C4-2B (cell line): Measurements from ENCODE around the gene PCDHB13.
"Not testable (repeated sequence)": the region's sequence is repeated elsewhere in the genome, so short reads cannot be mapped to it uniquely, and the experiment has no call there.

Source experiments
- H3K27ac ChIP-seq: fragments of 450-650 bp; 2 replicates; pipeline ENCODE4 v1.5.1; 2017
- ZFX ChIP-seq: fragments of 450-650 bp; IDR thresholded peaks from 2 replicates; pipeline ENCODE4 v1.6.1; 2017
- TF ChIP-seq, protein P1 (sequence below): fragments of 450-650 bp; conservative IDR thresholded peaks from 2 replicates; pipeline ENCODE4 v1.5.1; 2017; ENCODE audit warnings: mild to moderate bottlenecking

The PCDHB13 gene

DNA sequence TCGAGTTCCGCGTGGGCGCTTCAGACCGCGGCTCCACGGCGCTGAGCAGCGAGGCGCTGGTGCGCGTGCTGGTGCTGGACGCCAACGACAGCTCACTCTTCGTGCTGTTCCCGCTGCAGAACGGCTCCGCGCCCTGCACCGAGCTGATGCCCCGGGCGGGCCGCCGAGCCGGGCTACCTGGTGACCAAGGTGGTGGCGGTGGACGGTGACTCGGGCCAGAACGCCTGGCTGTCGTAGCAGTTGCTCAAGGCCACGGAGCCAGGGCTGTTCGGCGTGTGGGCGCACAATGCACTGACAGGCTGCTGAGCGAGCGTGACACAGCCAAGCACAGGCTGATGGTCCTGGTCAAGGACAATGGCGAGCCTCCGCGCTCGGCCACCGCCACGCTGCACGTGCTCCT, 27.8 kb downstream of the PCDHB13 start:
- TF ChIP-seq, protein P1, sequence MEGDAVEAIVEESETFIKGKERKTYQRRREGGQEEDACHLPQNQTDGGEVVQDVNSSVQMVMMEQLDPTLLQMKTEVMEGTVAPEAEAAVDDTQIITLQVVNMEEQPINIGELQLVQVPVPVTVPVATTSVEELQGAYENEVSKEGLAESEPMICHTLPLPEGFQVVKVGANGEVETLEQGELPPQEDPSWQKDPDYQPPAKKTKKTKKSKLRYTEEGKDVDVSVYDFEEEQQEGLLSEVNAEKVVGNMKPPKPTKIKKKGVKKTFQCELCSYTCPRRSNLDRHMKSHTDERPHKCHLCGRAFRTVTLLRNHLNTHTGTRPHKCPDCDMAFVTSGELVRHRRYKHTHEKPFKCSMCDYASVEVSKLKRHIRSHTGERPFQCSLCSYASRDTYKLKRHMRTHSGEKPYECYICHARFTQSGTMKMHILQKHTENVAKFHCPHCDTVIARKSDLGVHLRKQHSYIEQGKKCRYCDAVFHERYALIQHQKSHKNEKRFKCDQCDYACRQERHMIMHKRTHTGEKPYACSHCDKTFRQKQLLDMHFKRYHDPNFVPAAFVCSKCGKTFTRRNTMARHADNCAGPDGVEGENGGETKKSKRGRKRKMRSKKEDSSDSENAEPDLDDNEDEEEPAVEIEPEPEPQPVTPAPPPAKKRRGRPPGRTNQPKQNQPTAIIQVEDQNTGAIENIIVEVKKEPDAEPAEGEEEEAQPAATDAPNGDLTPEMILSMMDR = no peak
- TF ChIP-seq ZFX = no peak
- H3K27ac ChIP-seq = no peak overlapping the region

GRCh38 chr5:141245250-141245717, 31.6 kb downstream of the PCDHB13 start, which contains the start of gene PCDHB15:
PCDHB15 (plus strand) TSS chr5:141245395; CDS start chr5:141245579, 184 bp downstream.
- H3K27ac ChIP-seq = no peak within 1 kb of the TSS
- TF ChIP-seq ZFX = no peak
- TF ChIP-seq, protein P1 = peak; percentile 35

GRCh38 chr5:141246971-141247370, 33.3 kb downstream of the PCDHB13 start:
- H3K27ac ChIP-seq = not testable (repeated sequence)

DNA sequence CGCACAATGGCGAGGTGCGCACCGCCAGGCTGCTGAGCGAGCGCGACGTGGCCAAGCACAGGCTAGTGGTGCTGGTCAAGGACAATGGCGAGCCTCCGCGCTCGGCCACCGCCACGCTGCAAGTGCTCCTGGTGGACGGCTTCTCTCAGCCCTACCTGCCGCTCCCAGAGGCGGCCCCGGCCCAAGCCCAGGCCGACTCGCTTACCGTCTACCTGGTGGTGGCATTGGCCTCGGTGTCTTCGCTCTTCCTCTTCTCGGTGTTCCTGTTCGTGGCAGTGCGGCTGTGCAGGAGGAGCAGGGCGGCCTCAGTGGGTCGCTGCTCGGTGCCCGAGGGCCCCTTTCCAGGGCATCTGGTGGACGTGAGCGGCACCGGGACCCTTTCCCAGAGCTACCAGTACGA, 33.7 kb downstream of the PCDHB13 start:
- not testable (repeated sequence) for H3K27ac ChIP-seq

DNA sequence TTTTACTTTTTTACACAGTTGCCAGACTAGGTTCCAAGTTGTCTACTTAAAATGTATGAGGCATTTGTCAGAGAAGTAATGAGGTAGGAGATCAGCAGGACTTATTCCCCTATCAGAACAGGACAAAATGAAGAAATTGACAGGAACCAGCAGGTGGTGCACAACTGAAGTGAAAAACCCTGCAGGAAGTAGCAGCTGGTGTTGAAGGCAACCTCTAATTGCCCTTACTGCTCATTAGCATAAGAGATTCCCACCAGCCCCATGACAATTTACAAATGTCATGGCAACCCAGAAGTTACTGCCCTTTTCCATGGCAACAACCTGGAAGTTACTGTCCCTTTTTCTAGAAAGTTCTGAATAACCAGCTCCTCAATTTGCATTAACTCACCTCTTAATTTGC, 36.9 kb downstream of the PCDHB13 start:
- no peak overlapping the region for H3K27ac ChIP-seq
- TF ChIP-seq, protein P1 = no peak

DNA sequence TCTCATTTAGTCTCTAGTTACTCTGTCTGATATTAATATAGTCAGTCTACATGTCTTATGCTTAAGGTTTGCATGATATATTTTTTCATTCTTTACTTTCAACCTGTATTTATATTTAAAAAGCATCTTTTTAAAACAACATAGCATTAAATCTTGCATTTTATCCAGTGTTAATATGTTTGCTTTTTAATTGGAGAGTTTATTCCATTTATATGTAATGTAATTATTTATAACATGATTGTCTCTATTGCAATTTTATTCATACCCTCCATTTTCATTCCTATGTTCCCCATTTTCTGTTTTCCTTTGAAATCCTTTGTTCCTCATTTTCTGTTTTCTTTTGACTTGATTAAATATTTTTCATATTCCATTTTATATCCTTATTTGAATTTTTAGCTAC, 44.7 kb downstream of the PCDHB13 start:
- no peak overlapping the region for H3K27ac ChIP-seq
- TF ChIP-seq, protein P1 = no peak
- no peak for TF ChIP-seq ZFX

GRCh38 chr5:141258948-141259347, 45.2 kb downstream of the PCDHB13 start:
- no peak for TF ChIP-seq ZFX
- TF ChIP-seq, protein P1 = no peak

DNA sequence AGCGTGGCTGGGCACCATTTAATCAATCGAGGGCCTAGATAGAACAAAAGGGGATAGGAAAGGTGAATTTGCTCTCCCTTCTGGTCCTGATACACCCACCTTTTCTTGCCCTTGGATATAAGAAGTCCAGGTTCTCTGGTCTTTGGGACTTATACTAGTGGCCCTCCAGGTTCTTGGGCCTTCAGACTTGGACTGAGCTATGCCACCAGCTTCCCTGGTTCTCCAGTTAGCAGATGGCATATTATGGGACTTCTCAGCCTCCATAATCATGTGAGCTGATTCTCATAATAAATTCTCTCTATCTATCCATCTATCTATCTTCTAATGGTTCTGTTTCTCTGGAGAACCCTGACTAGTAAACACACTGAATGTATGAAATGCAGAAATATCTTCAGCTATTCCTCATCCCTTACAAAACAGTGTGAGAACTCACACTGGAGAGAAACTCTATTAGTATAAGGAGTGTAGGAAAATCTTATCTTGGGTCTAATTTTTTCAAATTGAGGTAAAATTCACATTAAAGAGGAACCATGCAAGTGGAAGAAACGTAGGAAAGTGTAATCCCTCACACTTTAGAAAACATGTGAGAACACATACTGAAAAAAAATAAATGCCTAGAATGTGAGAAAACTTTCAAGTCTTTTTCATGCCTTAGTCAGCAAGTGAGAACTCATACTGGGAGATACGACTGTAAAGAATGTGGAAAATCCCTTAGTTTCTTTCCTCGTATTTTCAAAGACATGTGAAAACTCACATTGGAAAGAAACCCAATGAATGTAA, 46.9 kb downstream of the PCDHB13 start:
- TF ChIP-seq, protein P1 = no peak
- TF ChIP-seq ZFX = no peak
- no peak overlapping the region for H3K27ac ChIP-seq

More at GRCh38 chr5:141258948-141259347, 45.2 kb downstream of the PCDHB13 start:
- H3K27ac ChIP-seq = no peak overlapping the region
